GM12873 (cell line): ENCODE measurements around the gene COMMD6.

ENCODE experiments used
- CTCF ChIP-seq: IDR thresholded peaks from 2 replicates; pipeline ENCODE4 v1.5.1; 2012; ENCODE audit warnings: low read depth, mild to moderate bottlenecking, moderate library complexity, low read length, control low read depth; ENCODE audit not compliant: insufficient read depth; ENCODE audit errors: missing control alignments

COMMD6 gene

DNA sequence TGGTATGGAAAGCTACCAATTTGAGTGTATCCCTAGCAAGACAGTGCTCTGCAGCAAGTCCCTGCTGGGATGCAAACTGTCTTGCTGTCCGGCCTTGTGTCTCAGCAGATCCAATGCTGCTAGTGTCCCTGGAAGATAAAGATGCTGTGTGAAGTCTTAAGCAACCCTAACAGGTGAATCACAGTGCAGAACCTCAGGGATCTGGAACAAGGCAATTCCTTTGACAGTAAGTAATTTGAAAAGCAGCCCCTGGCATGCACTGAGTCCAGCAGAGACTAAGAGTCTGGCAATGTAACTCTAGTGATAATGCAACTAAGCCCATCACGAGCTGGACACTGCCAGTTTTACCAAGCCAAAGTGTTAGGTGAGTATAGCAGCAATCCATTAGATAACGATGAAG, 10.3 kb upstream of the COMMD6 start:
- no peak for TF ChIP-seq CTCF

DNA sequence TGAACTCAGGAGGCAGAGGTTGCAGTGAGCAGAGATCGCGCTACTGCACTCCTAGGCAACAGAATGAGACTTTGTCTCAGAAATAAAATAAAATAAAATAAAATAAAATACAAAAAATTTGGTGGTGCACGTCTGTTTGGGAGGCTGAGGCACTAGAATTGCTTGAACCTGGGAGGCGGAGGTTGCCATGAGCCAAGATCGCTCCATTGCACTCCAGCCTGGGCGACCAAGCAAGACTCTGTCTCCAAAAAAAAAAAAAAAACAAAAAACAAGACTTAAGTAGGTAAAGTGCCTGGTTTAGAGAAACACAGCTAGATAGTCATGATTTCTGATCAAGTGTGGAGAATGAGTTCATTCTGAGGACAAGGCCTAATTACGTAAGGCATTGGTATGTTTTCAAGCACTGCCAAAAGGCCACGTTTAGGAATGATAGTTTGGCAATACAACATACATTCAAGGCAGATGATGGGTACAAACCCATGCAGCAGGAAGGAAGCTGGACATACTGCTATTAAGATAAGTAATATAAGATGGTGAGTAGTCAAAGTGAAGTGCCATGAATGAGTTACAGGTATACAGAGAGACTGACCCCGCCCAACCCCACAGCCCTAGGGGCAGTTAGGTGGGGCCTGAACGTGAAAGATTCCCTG, 7.2 kb upstream of the COMMD6 start:
- no peak for TF ChIP-seq CTCF

- no peak for TF ChIP-seq CTCF
Observed at GRCh38 chr13:75541961-75542360, 4.3 kb upstream of the COMMD6 start.

GRCh38 chr13:75541287-75541686, 3.6 kb upstream of the COMMD6 start:
- TF ChIP-seq CTCF, result no peak

- no peak for TF ChIP-seq CTCF
Observed at GRCh38 chr13:75533861-75534260, 3.8 kb downstream of the COMMD6 start.

DNA sequence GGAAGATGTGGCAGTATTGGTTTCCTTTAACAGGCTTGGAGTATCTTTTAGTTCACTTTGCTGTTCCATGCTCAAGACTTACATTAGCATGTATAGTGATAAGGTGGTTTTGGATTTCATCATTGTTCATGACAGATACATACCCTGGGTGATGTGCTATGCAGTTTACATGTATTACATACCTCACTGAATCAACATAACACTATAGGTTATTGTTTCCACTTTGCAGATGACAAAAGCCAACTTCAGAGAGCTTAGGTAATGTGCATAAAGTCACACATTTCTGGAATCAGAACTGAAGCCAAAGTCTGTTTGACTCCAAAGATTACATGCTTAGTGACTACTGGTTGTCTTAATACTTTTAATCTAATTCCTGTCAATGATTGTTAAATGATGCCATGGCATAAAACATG, 7.1 kb downstream of the COMMD6 start:
- no peak for TF ChIP-seq CTCF

- TF ChIP-seq CTCF, result no peak
Observed at GRCh38 chr13:75521956-75522355, 15.7 kb downstream of the COMMD6 start.
